Measurements from ENCODE around the gene NTM. TPM values are rescaled to one million over a fixed set of nuclear protein-coding genes. Genes with fewer than 3 reads are reported as not detected.

The NTM gene
- total and polyA plus RNA-seq, 2 of the 8 experiments (the other 6 are each of a cell fraction or from before 2014, with no cell fraction given): 13.4 to 20.0 TPM

DNA sequence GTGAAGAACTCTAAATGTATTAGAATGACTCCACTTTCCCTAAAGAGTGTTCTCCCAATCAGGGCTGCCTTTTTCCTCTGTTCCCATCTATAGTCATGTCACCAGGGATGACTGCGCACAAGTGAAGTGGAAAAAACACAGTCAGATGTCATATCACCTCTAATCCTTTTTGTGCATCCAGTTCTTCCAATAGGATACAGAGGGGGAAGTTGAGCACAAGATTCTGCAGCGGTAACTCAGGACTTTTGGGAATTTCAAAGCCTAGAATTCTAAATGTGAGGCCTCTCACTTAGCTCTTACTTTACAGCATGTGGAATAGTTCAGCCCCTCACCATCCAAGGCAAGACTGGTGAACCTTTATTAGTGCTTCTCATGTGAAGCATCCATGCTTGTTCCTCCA, 602.6 kb downstream of the NTM start (continued):
- TF ChIP-seq, protein P1, sequence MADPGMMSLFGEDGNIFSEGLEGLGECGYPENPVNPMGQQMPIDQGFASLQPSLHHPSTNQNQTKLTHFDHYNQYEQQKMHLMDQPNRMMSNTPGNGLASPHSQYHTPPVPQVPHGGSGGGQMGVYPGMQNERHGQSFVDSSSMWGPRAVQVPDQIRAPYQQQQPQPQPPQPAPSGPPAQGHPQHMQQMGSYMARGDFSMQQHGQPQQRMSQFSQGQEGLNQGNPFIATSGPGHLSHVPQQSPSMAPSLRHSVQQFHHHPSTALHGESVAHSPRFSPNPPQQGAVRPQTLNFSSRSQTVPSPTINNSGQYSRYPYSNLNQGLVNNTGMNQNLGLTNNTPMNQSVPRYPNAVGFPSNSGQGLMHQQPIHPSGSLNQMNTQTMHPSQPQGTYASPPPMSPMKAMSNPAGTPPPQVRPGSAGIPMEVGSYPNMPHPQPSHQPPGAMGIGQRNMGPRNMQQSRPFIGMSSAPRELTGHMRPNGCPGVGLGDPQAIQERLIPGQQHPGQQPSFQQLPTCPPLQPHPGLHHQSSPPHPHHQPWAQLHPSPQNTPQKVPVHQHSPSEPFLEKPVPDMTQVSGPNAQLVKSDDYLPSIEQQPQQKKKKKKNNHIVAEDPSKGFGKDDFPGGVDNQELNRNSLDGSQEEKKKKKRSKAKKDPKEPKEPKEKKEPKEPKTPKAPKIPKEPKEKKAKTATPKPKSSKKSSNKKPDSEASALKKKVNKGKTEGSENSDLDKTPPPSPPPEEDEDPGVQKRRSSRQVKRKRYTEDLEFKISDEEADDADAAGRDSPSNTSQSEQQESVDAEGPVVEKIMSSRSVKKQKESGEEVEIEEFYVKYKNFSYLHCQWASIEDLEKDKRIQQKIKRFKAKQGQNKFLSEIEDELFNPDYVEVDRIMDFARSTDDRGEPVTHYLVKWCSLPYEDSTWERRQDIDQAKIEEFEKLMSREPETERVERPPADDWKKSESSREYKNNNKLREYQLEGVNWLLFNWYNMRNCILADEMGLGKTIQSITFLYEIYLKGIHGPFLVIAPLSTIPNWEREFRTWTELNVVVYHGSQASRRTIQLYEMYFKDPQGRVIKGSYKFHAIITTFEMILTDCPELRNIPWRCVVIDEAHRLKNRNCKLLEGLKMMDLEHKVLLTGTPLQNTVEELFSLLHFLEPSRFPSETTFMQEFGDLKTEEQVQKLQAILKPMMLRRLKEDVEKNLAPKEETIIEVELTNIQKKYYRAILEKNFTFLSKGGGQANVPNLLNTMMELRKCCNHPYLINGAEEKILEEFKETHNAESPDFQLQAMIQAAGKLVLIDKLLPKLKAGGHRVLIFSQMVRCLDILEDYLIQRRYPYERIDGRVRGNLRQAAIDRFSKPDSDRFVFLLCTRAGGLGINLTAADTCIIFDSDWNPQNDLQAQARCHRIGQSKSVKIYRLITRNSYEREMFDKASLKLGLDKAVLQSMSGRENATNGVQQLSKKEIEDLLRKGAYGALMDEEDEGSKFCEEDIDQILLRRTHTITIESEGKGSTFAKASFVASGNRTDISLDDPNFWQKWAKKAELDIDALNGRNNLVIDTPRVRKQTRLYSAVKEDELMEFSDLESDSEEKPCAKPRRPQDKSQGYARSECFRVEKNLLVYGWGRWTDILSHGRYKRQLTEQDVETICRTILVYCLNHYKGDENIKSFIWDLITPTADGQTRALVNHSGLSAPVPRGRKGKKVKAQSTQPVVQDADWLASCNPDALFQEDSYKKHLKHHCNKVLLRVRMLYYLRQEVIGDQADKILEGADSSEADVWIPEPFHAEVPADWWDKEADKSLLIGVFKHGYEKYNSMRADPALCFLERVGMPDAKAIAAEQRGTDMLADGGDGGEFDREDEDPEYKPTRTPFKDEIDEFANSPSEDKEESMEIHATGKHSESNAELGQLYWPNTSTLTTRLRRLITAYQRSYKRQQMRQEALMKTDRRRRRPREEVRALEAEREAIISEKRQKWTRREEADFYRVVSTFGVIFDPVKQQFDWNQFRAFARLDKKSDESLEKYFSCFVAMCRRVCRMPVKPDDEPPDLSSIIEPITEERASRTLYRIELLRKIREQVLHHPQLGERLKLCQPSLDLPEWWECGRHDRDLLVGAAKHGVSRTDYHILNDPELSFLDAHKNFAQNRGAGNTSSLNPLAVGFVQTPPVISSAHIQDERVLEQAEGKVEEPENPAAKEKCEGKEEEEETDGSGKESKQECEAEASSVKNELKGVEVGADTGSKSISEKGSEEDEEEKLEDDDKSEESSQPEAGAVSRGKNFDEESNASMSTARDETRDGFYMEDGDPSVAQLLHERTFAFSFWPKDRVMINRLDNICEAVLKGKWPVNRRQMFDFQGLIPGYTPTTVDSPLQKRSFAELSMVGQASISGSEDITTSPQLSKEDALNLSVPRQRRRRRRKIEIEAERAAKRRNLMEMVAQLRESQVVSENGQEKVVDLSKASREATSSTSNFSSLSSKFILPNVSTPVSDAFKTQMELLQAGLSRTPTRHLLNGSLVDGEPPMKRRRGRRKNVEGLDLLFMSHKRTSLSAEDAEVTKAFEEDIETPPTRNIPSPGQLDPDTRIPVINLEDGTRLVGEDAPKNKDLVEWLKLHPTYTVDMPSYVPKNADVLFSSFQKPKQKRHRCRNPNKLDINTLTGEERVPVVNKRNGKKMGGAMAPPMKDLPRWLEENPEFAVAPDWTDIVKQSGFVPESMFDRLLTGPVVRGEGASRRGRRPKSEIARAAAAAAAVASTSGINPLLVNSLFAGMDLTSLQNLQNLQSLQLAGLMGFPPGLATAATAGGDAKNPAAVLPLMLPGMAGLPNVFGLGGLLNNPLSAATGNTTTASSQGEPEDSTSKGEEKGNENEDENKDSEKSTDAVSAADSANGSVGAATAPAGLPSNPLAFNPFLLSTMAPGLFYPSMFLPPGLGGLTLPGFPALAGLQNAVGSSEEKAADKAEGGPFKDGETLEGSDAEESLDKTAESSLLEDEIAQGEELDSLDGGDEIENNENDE (IDR thresholded peaks at IDR 0.05; ENCODE audit: insufficient replicate concordance, low read length): no peak
- no peak for TF ChIP-seq RBBP5 (IDR thresholded peaks at IDR 0.05; ENCODE audit: borderline replicate concordance, low read depth, low read length)
- no peak for TF ChIP-seq TAF7 (optimal IDR thresholded peaks at IDR 0.05; ENCODE audit: borderline replicate concordance, low read depth, low read length)
- no peak for TF ChIP-seq SUZ12 (IDR thresholded peaks at IDR 0.05; ENCODE audit: low read length)
- TF ChIP-seq CHD2 (IDR thresholded peaks at IDR 0.05; ENCODE audit: low read length): no peak
- TF ChIP-seq POU5F1 (IDR thresholded peaks at IDR 0.05; ENCODE audit: low read depth, low read length): no peak
- TF ChIP-seq ZNF274 (IDR thresholded peaks at IDR 0.05; ENCODE audit: borderline replicate concordance, extremely low read depth, low read length): no peak
- no peak for TF ChIP-seq SP4 (IDR thresholded peaks at IDR 0.05; ENCODE audit: low read length)
- TF ChIP-seq, protein P2, sequence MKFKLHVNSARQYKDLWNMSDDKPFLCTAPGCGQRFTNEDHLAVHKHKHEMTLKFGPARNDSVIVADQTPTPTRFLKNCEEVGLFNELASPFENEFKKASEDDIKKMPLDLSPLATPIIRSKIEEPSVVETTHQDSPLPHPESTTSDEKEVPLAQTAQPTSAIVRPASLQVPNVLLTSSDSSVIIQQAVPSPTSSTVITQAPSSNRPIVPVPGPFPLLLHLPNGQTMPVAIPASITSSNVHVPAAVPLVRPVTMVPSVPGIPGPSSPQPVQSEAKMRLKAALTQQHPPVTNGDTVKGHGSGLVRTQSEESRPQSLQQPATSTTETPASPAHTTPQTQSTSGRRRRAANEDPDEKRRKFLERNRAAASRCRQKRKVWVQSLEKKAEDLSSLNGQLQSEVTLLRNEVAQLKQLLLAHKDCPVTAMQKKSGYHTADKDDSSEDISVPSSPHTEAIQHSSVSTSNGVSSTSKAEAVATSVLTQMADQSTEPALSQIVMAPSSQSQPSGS (IDR thresholded peaks at IDR 0.05; ENCODE audit: low read length): no peak
